DLD1 (cell line): ENCODE measurements around the gene OR10X1.

Source experiments
- in situ Hi-C: cut with HindIII; loops from 2 replicates; pipeline ENCODE4 v1.10.0; 2017; ENCODE audit warnings: low sequenced_read_pairs

OR10X1 gene

GRCh38 chr1:158579733-158580132 is at the start of gene OR10X1:
OR10X1 (minus strand) TSS chr1:158579899; CDS start chr1:158579899, 0 bp downstream.
- in situ Hi-C loops, result no loop called here

GRCh38 chr1:158613764-158614163 is 34.1 kb upstream of the OR10X1 start:
- in situ Hi-C loops, result no loop called here

GRCh38 chr1:158611916-158612315 is 32.2 kb upstream of the OR10X1 start:
- in situ Hi-C loops, result no loop called here

- in situ Hi-C loops, result no loop called here
These were observed 27.6 kb upstream of the OR10X1 start for GRCh38 chr1:158607296-158607695.

GRCh38 chr1:158604968-158605367 is 25.3 kb upstream of the OR10X1 start, which contains the start of gene OR10Z1:
OR10Z1 (plus strand) TSS chr1:158605268; CDS start chr1:158606439, 1,171 bp downstream.
- in situ Hi-C loops, result no loop called here

GRCh38 chr1:158600735-158601134 is 21.0 kb upstream of the OR10X1 start:
- in situ Hi-C loops, result no loop called here

- in situ Hi-C loops, result no loop called here
These were observed 7.2 kb upstream of the OR10X1 start for GRCh38 chr1:158586942-158587341.

- in situ Hi-C loops, result no loop called here
These were observed 4.3 kb upstream of the OR10X1 start for GRCh38 chr1:158583962-158584361.

GRCh38 chr1:158577561-158577960 is 2.1 kb downstream of the OR10X1 start:
- in situ Hi-C loops, result no loop called here

- in situ Hi-C loops, result no loop called here
These were observed 7.5 kb downstream of the OR10X1 start for GRCh38 chr1:158572226-158572625.

- in situ Hi-C loops, result no loop called here
These were observed 9.2 kb downstream of the OR10X1 start, which contains the start of gene OR6P1 for GRCh38 chr1:158570480-158570879. OR6P1 (minus strand) TSS chr1:158570580; CDS start chr1:158563604, 6,976 bp downstream.

- in situ Hi-C loops, result no loop called here
These were observed 15.1 kb downstream of the OR10X1 start for GRCh38 chr1:158564608-158565007.

GRCh38 chr1:158563853-158564252 is 15.8 kb downstream of the OR10X1 start:
- in situ Hi-C loops, result no loop called here

- in situ Hi-C loops, result no loop called here
These were observed 20.0 kb downstream of the OR10X1 start for GRCh38 chr1:158559696-158560095.

- in situ Hi-C loops, result no loop called here
These were observed 25.3 kb downstream of the OR10X1 start, which contains the start of gene OR6Y1 for GRCh38 chr1:158554352-158554751. OR6Y1 (minus strand) TSS chr1:158554405; CDS start chr1:158548105, 6,300 bp downstream.

GRCh38 chr1:158552296-158552695 is 27.4 kb downstream of the OR10X1 start:
- in situ Hi-C loops, result no loop called here

- in situ Hi-C loops, result no loop called here
These were observed 32.2 kb downstream of the OR10X1 start for GRCh38 chr1:158547533-158547932.

GRCh38 chr1:158537609-158538008 is 42.1 kb downstream of the OR10X1 start:
- in situ Hi-C loops, result no loop called here

GRCh38 chr1:158534496-158534895 is 45.2 kb downstream of the OR10X1 start:
- in situ Hi-C loops, result no loop called here
